K562 (cell line): Measurements from ENCODE around the gene COX14. TPM values are rescaled to one million over a fixed set of nuclear protein-coding genes. Genes with fewer than 3 reads are reported as not detected.

Source experiments
- ATAC-seq: fragments of 200-7000 bp; cut with Tn5 transposase; 3 replicates; pipeline ENCODE4 v1.9.1; 2020; ENCODE audit warnings: moderate library complexity
- BruUV-seq: library from RNA; stranded (reverse); fragments of 400-500 nt; replicated peaks from 2 replicates; lab custom pipeline; 2021; lab: Mats Ljungman, UMichigan
- CTCF ChIA-PET: fragments of 300-600 bp; formaldehyde crosslinking; extraction: SDS; loops from one replicate; lab custom pipeline; 2021; ENCODE audit warnings: low intra/inter-chr PET ratio; lab: Yijun Ruan, JAX
- POLR2A ChIA-PET: fragments of 300-600, 350-650 bp; sonication (Branson Sonifier 250); formaldehyde crosslinking; extraction: SDS; loops from one replicate; lab custom pipeline; 2021; ENCODE audit warnings: antibody characterized with exemption, inconsistent platforms; lab: Yijun Ruan, JAX
- DNase-seq, 4 experiments: peaks; one replicate each; pipeline versions ENCODE4 v3.0.0 to v3.0.0-alpha.2; 2011 to 2018; ENCODE audit warnings: low spot score in 3 of 4, mixed read lengths in 3 of 4; ENCODE audit errors: extremely low read depth in 1 of 4
- FAIRE-seq: peaks from 2 replicates; lab custom pipeline; 2011; peaks lifted over from hg19 to GRCh38; lab: Jason Lieb, UNC
- H2AFZ ChIP-seq: 2 replicates; pipeline ENCODE4 v1.6.0; 2011; ENCODE audit warnings: low read depth, low read length, control low read depth, inconsistent platforms
- H3K27ac ChIP-seq: fragments of 200-600 bp; 3 replicates; pipeline ENCODE4 v1.8.0; 2011; ENCODE audit warnings: low read depth, mild to moderate bottlenecking, control low read depth, inconsistent platforms, low read length, moderate library complexity, mixed read lengths; ENCODE audit errors: extremely low read depth
- H3K27me3 ChIP-seq, 2 experiments: fragments of 300-600 bp in 1 of 2; 2 replicates in 1 of 2; 3 replicates in 1 of 2; pipeline versions ENCODE4 v1.6.0 to v1.8.0; 2011; ENCODE audit warnings: inconsistent platforms in 2 of 2, low read length in 2 of 2, mild to moderate bottlenecking in 1 of 2, mixed read lengths in 1 of 2, moderate library complexity in 1 of 2; ENCODE audit not compliant: control insufficient read depth in 2 of 2, insufficient read depth in 2 of 2
- H3K36me3 ChIP-seq: fragments of 300-600 bp; 3 replicates; pipeline ENCODE4 v1.8.0; 2011; ENCODE audit warnings: mild to moderate bottlenecking, low read length, inconsistent platforms; ENCODE audit not compliant: control insufficient read depth, insufficient read depth
- H3K4me1 ChIP-seq, 2 experiments: fragments of 200-600 bp in 1 of 2; replicated peaks in 1 of 2; 2 replicates in 1 of 2; 3 replicates in 1 of 2; pipeline versions ENCODE4 v1.5.1 to v1.8.0; 2011; ENCODE audit warnings: inconsistent platforms in 2 of 2, low read length in 2 of 2, mild to moderate bottlenecking in 1 of 2, mixed read lengths in 1 of 2, moderate library complexity in 1 of 2; ENCODE audit not compliant: control insufficient read depth in 2 of 2, insufficient read depth in 2 of 2
- H3K4me2 ChIP-seq: 2 replicates; pipeline ENCODE4 v1.6.1; 2011; ENCODE audit warnings: low read length, control low read depth, inconsistent platforms, mixed read lengths; ENCODE audit not compliant: insufficient read depth
- H3K4me3 ChIP-seq: fragments of 200-600 bp; sonication (generic), shearing (Covaris generic); 2 replicates; pipeline ENCODE4 v1.5.1; 2016; ENCODE audit warnings: control low read depth, inconsistent platforms
- H3K79me2 ChIP-seq: fragments of 200-600 bp; 3 replicates; pipeline ENCODE4 v1.8.0; 2011; ENCODE audit warnings: low read length, inconsistent platforms; ENCODE audit not compliant: control insufficient read depth, insufficient read depth
- H3K9ac ChIP-seq, 2 experiments: 2 replicates each; pipeline versions ENCODE4 v1.6.0 to v1.6.1; 2011; ENCODE audit warnings: low read depth in 2 of 2, low read length in 2 of 2, control low read depth in 1 of 2, inconsistent platforms in 1 of 2, mild to moderate bottlenecking in 1 of 2, mixed read lengths in 1 of 2; ENCODE audit not compliant: insufficient read depth in 1 of 2
- H3K9me1 ChIP-seq: one replicate; pipeline ENCODE4 v1.6.0; 2011; ENCODE audit warnings: inconsistent platforms, mild to moderate bottlenecking, low read length, moderate library complexity; ENCODE audit not compliant: control insufficient read depth, insufficient read depth
- H3K9me3 ChIP-seq: replicated peaks from 2 replicates; pipeline ENCODE4 v1.5.1; 2011; ENCODE audit warnings: low read depth, low read length, inconsistent platforms; ENCODE audit not compliant: control insufficient read depth, insufficient read depth
- H4K20me1 ChIP-seq: replicated peaks from 2 replicates; pipeline ENCODE4 v1.6.1; 2011; ENCODE audit warnings: low read length, inconsistent platforms, mixed read lengths; ENCODE audit not compliant: control insufficient read depth, insufficient read depth
- ARID4B ChIP-seq: sonication (generic); formaldehyde crosslinking; IDR thresholded peaks from 2 replicates; pipeline ENCODE4 v1.8.0; 2022; ENCODE audit warnings: mild to moderate bottlenecking, missing genetic modification reagents
- CHD1 ChIP-seq: fragments of 200-600 bp; sonication (generic); IDR thresholded peaks from one replicate; pipeline ENCODE4 v1.6.1; 2012; ENCODE audit warnings: mild to moderate bottlenecking, moderate library complexity, low read length, inconsistent platforms
- EP400 ChIP-seq: fragments of 450-650 bp; IDR thresholded peaks from 2 replicates; pipeline ENCODE4 v1.6.1; 2017; ENCODE audit warnings: antibody characterized with exemption, mild to moderate bottlenecking, moderate library complexity
- ETV5 ChIP-seq: sonication (generic); formaldehyde crosslinking; IDR thresholded peaks from 2 replicates; pipeline ENCODE4 v1.4.0; 2020; ENCODE audit warnings: low read depth, mild to moderate bottlenecking, missing genetic modification reagents
- HDAC1 ChIP-seq, 2 experiments: fragments of 450-650 bp; IDR thresholded peaks; 2 replicates each; pipeline ENCODE4 v1.6.1; 2016 to 2017; ENCODE audit warnings: inconsistent platforms in 1 of 2, mild to moderate bottlenecking in 1 of 2, moderate library complexity in 1 of 2
- HIVEP1 ChIP-seq: fragments of 250-450 bp; sonication (Bioruptor Pico); IDR thresholded peaks from 2 replicates; pipeline ENCODE4 v1.4.0; 2020; ENCODE audit warnings: mild to moderate bottlenecking
- KHSRP ChIP-seq: fragments of 450-650 bp; IDR thresholded peaks from 2 replicates; pipeline ENCODE4 v1.6.1; 2017
- MAFF ChIP-seq: IDR thresholded peaks from 2 replicates; pipeline ENCODE4 v1.6.1; 2012; ENCODE audit warnings: low read length, improper control_type of control experiment
- MCM7 ChIP-seq, 2 experiments: fragments of 450-650 bp; IDR thresholded peaks; 2 replicates each; pipeline ENCODE4 v1.6.1; 2016 to 2018
- POLR2A ChIP-seq: fragments of 450-650 bp; conservative IDR thresholded peaks from 2 replicates; pipeline ENCODE4 v1.6.1; 2016
- POLR3G ChIP-seq: IDR thresholded peaks from 2 replicates; pipeline ENCODE4 v1.6.1; 2011; ENCODE audit not compliant: insufficient read length, insufficient replicate concordance; ENCODE audit errors: extremely low read depth
- RBM14 ChIP-seq: fragments of 200-400 bp; formaldehyde crosslinking; IDR thresholded peaks from 2 replicates; pipeline ENCODE4 v1.6.1; 2018; ENCODE audit warnings: low read depth, mild to moderate bottlenecking, low read length, moderate library complexity, borderline replicate concordance; ENCODE audit not compliant: insufficient read depth
- SRSF9 ChIP-seq: fragments of 200-400 bp; formaldehyde crosslinking; IDR thresholded peaks from 2 replicates; pipeline ENCODE4 v1.6.1; 2017; ENCODE audit warnings: low read depth, low read length, borderline replicate concordance
- ZFX ChIP-seq: sonication (generic); formaldehyde crosslinking; IDR thresholded peaks from 2 replicates; pipeline ENCODE4 v1.8.0; 2022; ENCODE audit warnings: mild to moderate bottlenecking, missing genetic modification reagents, moderate library complexity
- ZNF134 ChIP-seq: fragments of 250-450 bp; sonication (Bioruptor Pico); conservative IDR thresholded peaks from 2 replicates; pipeline ENCODE4 v1.4.0; 2020
- ZNF766 ChIP-seq: fragments of 200-800 bp; sonication (Bioruptor generic); conservative IDR thresholded peaks from 2 replicates; pipeline ENCODE4 v1.6.1; 2016; ENCODE audit warnings: missing genetic modification characterization, missing compliant biosample characterization
- WGBS: fragments of 100-300 bp; shearing (Covaris generic); methylation state at CpG from one replicate; pipeline ENCODE4 v1.1.6; 2016; ENCODE audit warnings: low coverage, mixed read lengths; ENCODE audit not compliant: insufficient coverage; ENCODE audit errors: missing lambda C conversion rate; 5-methylcytosine and 5-hydroxymethylcytosine counted together
- in situ Hi-C: fragments of 300-500 bp; cut with MboI; formaldehyde crosslinking; loops from 4 replicates; pipeline ENCODE4 v1.15.0; 2018; ENCODE audit warnings: inconsistent platforms, mixed read lengths
- intact Hi-C: fragments of 100-400 bp; cut with micrococcal nuclease; formaldehyde crosslinking; loops from 2 replicates; pipeline ENCODE4 v1.14.2; 2022
- polyA plus RNA-seq, 8 experiments: library from polyadenylated mRNA; depleted of rRNA in 4 of 8; stranded (reverse) in 5 of 8; unstranded in 3 of 8; fragments of >200 nt; fragmentation: Nextera tagmentation in 2 of 8; fragmentation: Illumina TruSeq in 1 of 8; extraction: Ambion mirVana in 2 of 8; extraction: Trizol in 1 of 8; gene quantifications; 2 replicates each; pipeline versions ENCODE4 v1.2.1 to v1.2.3, GENCODE V29; 2011 to 2014; ENCODE audit warnings: inconsistent platforms in 1 of 8, missing spikeins in 1 of 8
- total RNA-seq, 7 experiments: library from RNA; depleted of rRNA in 6 of 7; stranded (reverse); fragments of >200 nt in 6 of 7; fragmentation: Illumina TruSeq in 2 of 7; extraction: Trizol in 2 of 7; gene quantifications; 2 replicates each; pipeline versions ENCODE4 v1.2.1 to v1.2.3, GENCODE V29; 2011 to 2021; ENCODE audit warnings: low replicate concordance in 1 of 7
- TF ChIP-seq, protein P1 (sequence below): fragments of 250-450 bp; sonication (Bioruptor Pico); IDR thresholded peaks from 2 replicates; pipeline ENCODE4 v1.8.0; 2021; ENCODE audit warnings: moderate library complexity, mild to moderate bottlenecking, inconsistent platforms

COX14 gene
- total and polyA plus RNA-seq, 9 of the 15 experiments (the other 6 are each of a cell fraction or from before 2014, with no cell fraction given): 44.4 to 269 (median 53.4) TPM

DNA sequence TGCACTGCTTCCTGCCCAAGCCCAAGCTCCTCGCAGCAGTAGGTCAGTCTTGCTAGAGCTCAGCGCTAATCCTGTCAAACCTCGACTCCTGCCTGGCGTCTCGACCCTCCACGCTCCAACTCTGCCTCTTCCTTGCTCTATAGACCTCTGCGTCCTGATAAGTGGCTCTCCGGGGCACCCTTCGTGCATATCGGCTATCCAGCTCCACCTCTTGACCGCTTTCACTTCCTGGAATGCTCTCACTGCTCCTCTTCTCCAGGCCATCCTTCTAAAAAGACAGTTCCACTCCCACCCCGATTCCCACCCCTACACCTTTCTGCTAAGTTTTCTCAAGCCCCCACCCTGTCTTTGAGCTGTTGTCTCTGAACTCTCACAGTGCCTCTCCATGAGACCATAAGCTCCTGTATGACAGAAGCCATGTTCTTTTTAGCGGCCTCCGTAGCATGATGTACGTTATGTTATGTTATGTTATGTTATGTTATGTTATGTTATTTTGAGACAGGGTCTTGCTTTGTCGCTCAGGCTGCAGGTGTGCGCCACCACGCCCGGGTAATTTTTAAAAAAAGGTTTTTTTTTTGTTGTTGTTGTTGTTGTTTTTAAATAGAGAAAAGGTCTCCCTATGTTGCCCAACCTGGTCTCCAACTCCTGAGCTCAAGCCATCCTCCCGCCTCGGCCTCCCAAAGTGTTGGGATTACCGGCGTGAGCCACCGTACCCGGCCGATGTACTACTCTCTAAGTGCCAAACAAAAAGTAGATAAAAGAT, 601 bp downstream of the COX14 start:
- FAIRE-seq (no peak), ATAC-seq (peak; percentile 45), DNase-seq (peak; percentile 55 to 79 (median 62))
- ChIA-PET POLR2A (interaction anchor here (0.6 to 2.8 kb wide), 18 partner anchors 9 to 1179 kb away, joined by 3 to 15 read pairs (median 4); partner anchors contain the start of gene CERS5), CTCF (interaction anchor here (0.8 to 1.3 kb wide), 2 partner anchors 25 to 63 kb away, joined by 3 to 4 read pairs; no protein-coding TSS in a partner anchor)
- H3K9ac ChIP-seq: peak overlapping the region; percentile 79 to 100
- H3K79me2 ChIP-seq: peaks cover 44% of the 10 kb centered on the region
- intact Hi-C loops: no loop called here
- H3K4me1 ChIP-seq: peaks cover 29 to 48% of the 10 kb centered on the region in 2 experiments
- no peaks in the 10 kb centered on the region for H3K9me1 ChIP-seq
- peak overlapping the region; percentile 87 for H3K27ac ChIP-seq
- no TSS peak for BruUV-seq
- no peaks in the 10 kb centered on the region for H3K27me3 ChIP-seq
- in situ Hi-C loops: no loop called here
- H3K9me3 ChIP-seq: no peaks in the 10 kb centered on the region
- peak overlapping the region; percentile 78 for H3K4me3 ChIP-seq
- H3K36me3 ChIP-seq: peaks cover 14% of the 10 kb centered on the region; the same call in 2 of the 3 replicates
- H4K20me1 ChIP-seq: peaks cover 5% of the 10 kb centered on the region; the same call in 1 of the 2 replicates
- peak overlapping the region; percentile 87 for H2AFZ ChIP-seq
- WGBS: under 1% methylated on average over 23 of the region's 26 CpGs
- H3K4me2 ChIP-seq: peak overlapping the region; percentile 98
- TF ChIP-seq MAFF (no peak), POLR3G (no peak), HIVEP1 (CRISPR knock-in tag) (no peak), POLR2A (peak; percentile 57), HDAC1 (IDR thresholded peaks at IDR 0.05) (peak in 1 of 2 experiments; percentile 85; a peak in 1 of 4 replicates), KHSRP (no peak), MCM7 (IDR thresholded peaks at IDR 0.05) (no peak), EP400 (0 out of 2 replicates have a peak, but pooled peaks have one; percentile 11), ZNF766 (CRISPR knock-in tag) (no peak), RBM14 (no peak), ARID4B (peak; percentile 62; the same call in 1 of the 2 replicates), SRSF9 (no peak), ZFX (no peak), ZNF134 (no peak), ETV5 (peak; percentile 10), CHD1 (peak; percentile 92)
- TF ChIP-seq, protein P1, sequence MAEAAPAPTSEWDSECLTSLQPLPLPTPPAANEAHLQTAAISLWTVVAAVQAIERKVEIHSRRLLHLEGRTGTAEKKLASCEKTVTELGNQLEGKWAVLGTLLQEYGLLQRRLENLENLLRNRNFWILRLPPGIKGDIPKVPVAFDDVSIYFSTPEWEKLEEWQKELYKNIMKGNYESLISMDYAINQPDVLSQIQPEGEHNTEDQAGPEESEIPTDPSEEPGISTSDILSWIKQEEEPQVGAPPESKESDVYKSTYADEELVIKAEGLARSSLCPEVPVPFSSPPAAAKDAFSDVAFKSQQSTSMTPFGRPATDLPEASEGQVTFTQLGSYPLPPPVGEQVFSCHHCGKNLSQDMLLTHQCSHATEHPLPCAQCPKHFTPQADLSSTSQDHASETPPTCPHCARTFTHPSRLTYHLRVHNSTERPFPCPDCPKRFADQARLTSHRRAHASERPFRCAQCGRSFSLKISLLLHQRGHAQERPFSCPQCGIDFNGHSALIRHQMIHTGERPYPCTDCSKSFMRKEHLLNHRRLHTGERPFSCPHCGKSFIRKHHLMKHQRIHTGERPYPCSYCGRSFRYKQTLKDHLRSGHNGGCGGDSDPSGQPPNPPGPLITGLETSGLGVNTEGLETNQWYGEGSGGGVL: no peak
